ENCODE measurements around the gene MRPL52. TPM values are rescaled to one million over a fixed set of nuclear protein-coding genes. Genes with fewer than 3 reads are reported as not detected.

The MRPL52 gene
- total and polyA plus RNA-seq, 9 donors, result 29.0 to 78.3 (median 53.7) TPM

DNA sequence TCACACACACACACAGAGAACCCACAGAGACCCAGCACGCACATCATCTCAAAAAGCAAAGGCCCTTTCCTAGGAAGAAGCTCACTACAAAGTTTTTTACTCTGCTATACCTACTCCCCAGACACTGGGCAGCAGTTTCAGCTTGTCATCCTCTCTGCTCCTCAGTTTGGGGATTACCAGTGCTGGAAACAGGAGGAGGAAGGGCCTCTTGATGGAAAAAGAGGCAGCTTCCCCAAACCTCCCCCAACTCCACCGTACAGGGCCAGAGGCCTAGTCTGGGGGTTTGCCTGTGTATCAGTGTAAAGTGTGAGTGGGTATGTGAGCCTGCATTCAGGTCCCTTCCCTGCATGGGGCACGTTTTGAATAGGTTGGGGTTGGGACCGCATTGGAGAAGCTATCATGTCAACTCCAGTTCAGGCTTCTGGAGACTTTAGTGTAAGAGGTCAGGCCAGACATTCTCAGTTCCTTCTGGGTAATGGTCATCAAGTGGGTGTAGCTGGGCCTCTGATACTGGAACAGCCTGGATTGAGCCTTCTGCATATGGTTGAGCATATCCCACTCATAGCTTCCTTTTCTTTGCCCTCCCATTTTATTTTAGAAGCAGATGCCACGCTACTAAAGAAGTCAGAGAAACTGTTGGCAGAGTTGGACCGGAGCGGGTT, 54.5 kb downstream of the MRPL52 start:
- H3K4me3 ChIP-seq, result no peak overlapping the region
- H3K27ac ChIP-seq, result no peak overlapping the region
- H3K27me3 ChIP-seq, result no peaks in the 10 kb centered on the region
- no peaks in the 10 kb centered on the region for H3K9me3 ChIP-seq
- H3K36me3 ChIP-seq, result no peaks in the 10 kb centered on the region
- H3K4me1 ChIP-seq (ENCODE audit: insufficient read depth), result peaks cover 8% of the 10 kb centered on the region
- intact Hi-C loops (cut with DNase I), result no loop called here
- 84 to 88% (median 85%) methylated on average over 7 of the region's 7 CpGs for WGBS, 3 donors
- DNase-seq, result no peak
- TF ChIP-seq EP300 (IDR thresholded peaks at IDR 0.05), result no peak
- TF ChIP-seq POLR2A (IDR thresholded peaks at IDR 0.05), result no peak
- TF ChIP-seq CTCF (IDR thresholded peaks at IDR 0.05), result no peak

Small RNA genes within 50 kb of the gene (small RNA-seq; reads per million reads assigned to genes)
- gene RF00019, result not detected

Other genes with a start within 250 kb of the MRPL52 start
- gene DAD1, start 240.7 kb upstream of the MRPL52 start, total RNA-seq, result 100 to 1,000 TPM; 117 to 241 (median 141) TPM
- 100 to 1,000 TPM; 225 to 310 TPM for gene DAD1, start 240.7 kb upstream of the MRPL52 start, polyA plus RNA-seq
- gene ABHD4, start 231.6 kb upstream of the MRPL52 start, total RNA-seq, result 10 to 100 TPM in 6 of 7 donors, 1 to 10 TPM in 1; 5.6 to 28.6 (median 18.8) TPM
- gene ABHD4, start 231.6 kb upstream of the MRPL52 start, polyA plus RNA-seq, result 10 to 100 TPM; 16.7 to 64.0 TPM
- under 1 TPM in 1 of 7 donors, not detected in 6; 0.05 TPM for gene OR6J1, start 185.5 kb upstream of the MRPL52 start, total RNA-seq
- gene OR6J1, start 185.5 kb upstream of the MRPL52 start, polyA plus RNA-seq, result not detected
- 10 to 100 TPM; 52.7 to 99.3 (median 83.8) TPM for gene OXA1L, start 63.2 kb upstream of the MRPL52 start, total RNA-seq
- 100 to 1,000 TPM in 1 of 2 donors, 10 to 100 TPM in 1; 96.9 to 199 TPM for gene OXA1L, start 63.2 kb upstream of the MRPL52 start, polyA plus RNA-seq
- 10 to 100 TPM in 1 of 7 donors, 1 to 10 TPM in 5, under 1 TPM in 1; 0.91 to 25.0 (median 5.1) TPM for gene SLC7A7, start 14.5 kb upstream of the MRPL52 start, total RNA-seq
- gene SLC7A7, start 14.5 kb upstream of the MRPL52 start, polyA plus RNA-seq, result 10 to 100 TPM in 1 of 2 donors, 1 to 10 TPM in 1; 3.2 to 23.2 TPM
- 100 to 1,000 TPM in 4 of 7 donors, 10 to 100 TPM in 3; 70.0 to 267 (median 174) TPM for gene MMP14, start 6.7 kb downstream of the MRPL52 start, total RNA-seq
- 100 to 1,000 TPM in 1 of 2 donors, 10 to 100 TPM in 1; 90.2 to 156 TPM for gene MMP14, start 6.7 kb downstream of the MRPL52 start, polyA plus RNA-seq
- gene LRP10, start 41.9 kb downstream of the MRPL52 start, total RNA-seq, result 100 to 1,000 TPM in 4 of 7 donors, 10 to 100 TPM in 3; 56.9 to 122 (median 105) TPM
- 10 to 100 TPM; 32.4 to 71.6 TPM for gene LRP10, start 41.9 kb downstream of the MRPL52 start, polyA plus RNA-seq
- gene REM2, start 53.3 kb downstream of the MRPL52 start, total RNA-seq, result 1 to 10 TPM in 1 of 7 donors, under 1 TPM in 6; 0.12 to 1.1 (median 0.66) TPM
- under 1 TPM; 0.40 to 0.74 TPM for gene REM2, start 53.3 kb downstream of the MRPL52 start, polyA plus RNA-seq
- gene RBM23, start 89.3 kb downstream of the MRPL52 start, total RNA-seq, result 100 to 1,000 TPM in 5 of 7 donors, 10 to 100 TPM in 2; 90.9 to 244 (median 129) TPM
- gene RBM23, start 89.3 kb downstream of the MRPL52 start, polyA plus RNA-seq, result 100 to 1,000 TPM in 1 of 2 donors, 10 to 100 TPM in 1; 57.0 to 104 TPM
- 10 to 100 TPM; 37.6 to 92.3 (median 65.4) TPM for gene PRMT5, start 99.5 kb downstream of the MRPL52 start, total RNA-seq
- 100 to 1,000 TPM in 1 of 2 donors, 10 to 100 TPM in 1; 40.2 to 109 TPM for gene PRMT5, start 99.5 kb downstream of the MRPL52 start, polyA plus RNA-seq
- 100 to 1,000 TPM in 1 of 7 donors, 10 to 100 TPM in 6; 31.6 to 111 (median 41.6) TPM for gene HAUS4, start 127.2 kb downstream of the MRPL52 start, total RNA-seq
- 10 to 100 TPM; 55.6 to 58.4 TPM for gene HAUS4, start 127.2 kb downstream of the MRPL52 start, polyA plus RNA-seq
- 10 to 100 TPM; 13.7 to 34.5 (median 19.1) TPM for gene AJUBA, start 152.7 kb downstream of the MRPL52 start, total RNA-seq
- gene AJUBA, start 152.7 kb downstream of the MRPL52 start, polyA plus RNA-seq, result 10 to 100 TPM; 11.2 to 21.1 TPM
- 10 to 100 TPM in 4 of 7 donors, 1 to 10 TPM in 3; 7.2 to 11.8 (median 10.2) TPM for gene C14orf93, start 180.3 kb downstream of the MRPL52 start, total RNA-seq
- gene C14orf93, start 180.3 kb downstream of the MRPL52 start, polyA plus RNA-seq, result 10 to 100 TPM; 12.1 to 12.7 TPM
- 100 to 1,000 TPM in 1 of 7 donors, 10 to 100 TPM in 6; 65.3 to 144 (median 77.4) TPM for gene PSMB5, start 205.0 kb downstream of the MRPL52 start, total RNA-seq
- 100 to 1,000 TPM in 1 of 2 donors, 10 to 100 TPM in 1; 79.9 to 112 TPM for gene PSMB5, start 205.0 kb downstream of the MRPL52 start, polyA plus RNA-seq
- gene PSMB11, start 212.3 kb downstream of the MRPL52 start, total RNA-seq, result not detected
- gene PSMB11, start 212.3 kb downstream of the MRPL52 start, polyA plus RNA-seq, result not detected
- gene CDH24, start 227.6 kb downstream of the MRPL52 start, total RNA-seq, result 1 to 10 TPM; 1.0 to 6.6 (median 2.3) TPM
- gene CDH24, start 227.6 kb downstream of the MRPL52 start, polyA plus RNA-seq, result 1 to 10 TPM; 2.1 to 5.5 TPM

Measured in ovary (tissue), 9 donors.